ENCODE data around the gene GREB1L.

GREB1L gene

DNA sequence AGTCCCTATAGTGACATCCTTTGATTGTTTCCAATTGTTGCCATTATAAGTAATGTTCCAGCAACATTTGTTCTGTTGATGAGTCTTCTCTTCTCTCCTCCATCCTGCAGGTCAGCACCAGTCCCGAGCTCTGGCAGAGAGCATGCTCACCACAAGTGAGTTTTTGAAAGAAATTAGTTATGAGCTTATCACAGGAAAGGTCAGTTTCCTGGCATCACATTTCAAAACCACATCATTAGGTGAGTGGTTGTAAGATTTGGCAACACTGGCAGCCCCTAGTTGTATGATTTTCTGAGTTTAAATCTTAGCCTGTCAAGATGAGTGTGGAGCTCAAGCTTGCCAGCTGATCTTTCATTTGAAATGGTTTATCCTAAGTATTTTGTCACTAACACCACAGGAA, 208.9 kb downstream of the GREB1L start:
- H3K4me2 ChIP-seq (ENCODE audit: low read length) = no peak overlapping the region
- H4K12ac ChIP-seq (ENCODE audit: low read depth, low read length) = no peak overlapping the region
- no CpG with 5 or more reads among the region's 1 CpG for WGBS (ENCODE audit: extremely low coverage, insufficient coverage, insufficient read length)
- H2BK5ac ChIP-seq (ENCODE audit: low read depth, low read length, poor library complexity) = peak overlapping the region; percentile 28
- H3K79me1 ChIP-seq (ENCODE audit: low read length) = peaks cover 10% of the 10 kb centered on the region
- H3K79me2 ChIP-seq (ENCODE audit: control insufficient read depth, insufficient read depth, low read length, poor library complexity) = no peaks in the 10 kb centered on the region
- no peak overlapping the region for H2AFZ ChIP-seq (ENCODE audit: insufficient read depth, low read length, poor library complexity)
- H3K9me3 ChIP-seq (ENCODE audit: insufficient read depth, low read depth, low read length) = no peaks in the 10 kb centered on the region
- H3K9ac ChIP-seq (ENCODE audit: low read length) = no peak overlapping the region
- DNase-seq = no peak
- H3K4me1 ChIP-seq (ENCODE audit: control insufficient read depth in 1 of 2, insufficient read depth in 2 of 2, low read length in 2 of 2) = peaks cover 7 to 17% of the 10 kb centered on the region in 2 experiments
- no peak overlapping the region for H3K14ac ChIP-seq (ENCODE audit: low read length)
- no peak overlapping the region for H3K18ac ChIP-seq (ENCODE audit: low read length)
- H3K27me3 ChIP-seq (ENCODE audit: insufficient read depth, low read length) = no peaks in the 10 kb centered on the region
- H3K27ac ChIP-seq (ENCODE audit: low read depth, low read length) = peak overlapping the region; percentile 83
- H3K4me3 ChIP-seq (ENCODE audit: low read depth, low read length) = no peak overlapping the region
- H4K91ac ChIP-seq (ENCODE audit: low read depth, low read length) = peak overlapping the region; percentile 63
- no peak overlapping the region for H3K23ac ChIP-seq (ENCODE audit: low read length)
- H2BK120ac ChIP-seq (ENCODE audit: insufficient read depth, low read length, poor library complexity) = peak overlapping the region; percentile 73
- H2BK12ac ChIP-seq (ENCODE audit: low read length) = no peak overlapping the region
- no peak overlapping the region for H2AK5ac ChIP-seq (ENCODE audit: low read length)
- no peak overlapping the region for H3K4ac ChIP-seq (ENCODE audit: low read depth, low read length)
- H3K36me3 ChIP-seq (ENCODE audit: control insufficient read depth in 1 of 2, insufficient read depth in 2 of 2, low read length in 2 of 2) = peaks cover 6 to 21% of the 10 kb centered on the region in 2 experiments
- H4K8ac ChIP-seq (ENCODE audit: low read depth, low read length) = no peak overlapping the region

- no peak overlapping the region for H2BK12ac ChIP-seq (ENCODE audit: low read length)
- no peak overlapping the region for H2AK5ac ChIP-seq (ENCODE audit: low read length)
- peaks cover 7 to 17% of the 10 kb centered on the region in 2 experiments for H3K4me1 ChIP-seq (ENCODE audit: control insufficient read depth in 1 of 2, insufficient read depth in 2 of 2, low read length in 2 of 2)
- peak overlapping the region; percentile 83 for H3K27ac ChIP-seq (ENCODE audit: low read depth, low read length)
- H2BK5ac ChIP-seq (ENCODE audit: low read depth, low read length, poor library complexity) = no peak overlapping the region
- no peak overlapping the region for H2AFZ ChIP-seq (ENCODE audit: insufficient read depth, low read length, poor library complexity)
- no peak overlapping the region for H4K8ac ChIP-seq (ENCODE audit: low read depth, low read length)
- H2BK120ac ChIP-seq (ENCODE audit: insufficient read depth, low read length, poor library complexity) = no peak overlapping the region
- H3K9me3 ChIP-seq (ENCODE audit: insufficient read depth, low read depth, low read length) = no peaks in the 10 kb centered on the region
- H3K79me2 ChIP-seq (ENCODE audit: control insufficient read depth, insufficient read depth, low read length, poor library complexity) = no peaks in the 10 kb centered on the region
- no peak overlapping the region for H3K9ac ChIP-seq (ENCODE audit: low read length)
- DNase-seq = no peak
- no peak overlapping the region for H3K4me3 ChIP-seq (ENCODE audit: low read depth, low read length)
- H3K14ac ChIP-seq (ENCODE audit: low read length) = no peak overlapping the region
- no peak overlapping the region for H3K23ac ChIP-seq (ENCODE audit: low read length)
- H3K4me2 ChIP-seq (ENCODE audit: low read length) = no peak overlapping the region
- H3K79me1 ChIP-seq (ENCODE audit: low read length) = peaks cover 10% of the 10 kb centered on the region
- WGBS (ENCODE audit: extremely low coverage, insufficient coverage, insufficient read length) = no CpG with 5 or more reads among the region's 2 CpGs
- H3K4ac ChIP-seq (ENCODE audit: low read depth, low read length) = no peak overlapping the region
- H3K36me3 ChIP-seq (ENCODE audit: control insufficient read depth in 1 of 2, insufficient read depth in 2 of 2, low read length in 2 of 2) = peaks cover 6 to 24% of the 10 kb centered on the region in 2 experiments
- H3K27me3 ChIP-seq (ENCODE audit: insufficient read depth, low read length) = no peaks in the 10 kb centered on the region
- no peak overlapping the region for H4K91ac ChIP-seq (ENCODE audit: low read depth, low read length)
- no peak overlapping the region for H3K18ac ChIP-seq (ENCODE audit: low read length)
- no peak overlapping the region for H4K12ac ChIP-seq (ENCODE audit: low read depth, low read length)
These were observed 209.8 kb downstream of the GREB1L start for GRCh38 chr18:21451851-21452250.

DNA sequence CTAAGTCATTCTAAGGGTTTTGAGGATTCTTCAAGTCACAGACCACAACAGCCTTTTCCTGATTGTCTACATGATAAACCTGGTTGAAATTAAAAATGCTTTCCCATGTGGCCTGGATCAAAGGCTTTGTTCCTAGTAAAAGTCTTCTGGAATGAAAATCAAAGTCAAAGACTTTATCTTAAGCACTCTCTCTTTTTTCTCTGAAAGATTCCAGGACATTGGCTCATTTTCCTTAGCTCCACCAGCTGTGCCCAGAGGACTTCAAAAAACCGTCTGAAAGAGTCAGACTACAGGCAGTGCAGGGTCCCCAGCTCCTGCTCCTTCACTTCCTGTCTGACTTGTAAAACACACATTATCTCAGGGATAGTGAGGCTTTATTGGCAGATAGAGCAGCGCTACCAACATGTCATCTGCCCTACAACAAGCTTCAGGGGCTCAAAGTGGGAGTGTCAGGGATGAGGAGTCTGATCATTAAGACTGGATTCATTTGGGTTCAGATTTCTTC, 210.3 kb downstream of the GREB1L start:
- H3K27me3 ChIP-seq (ENCODE audit: insufficient read depth, low read length) = no peaks in the 10 kb centered on the region
- H3K79me2 ChIP-seq (ENCODE audit: control insufficient read depth, insufficient read depth, low read length, poor library complexity) = no peaks in the 10 kb centered on the region
- no peak overlapping the region for H2AFZ ChIP-seq (ENCODE audit: insufficient read depth, low read length, poor library complexity)
- no peak overlapping the region for H2BK12ac ChIP-seq (ENCODE audit: low read length)
- H3K79me1 ChIP-seq (ENCODE audit: low read length) = peaks cover 10% of the 10 kb centered on the region
- no CpG with 5 or more reads among the region's 2 CpGs for WGBS (ENCODE audit: extremely low coverage, insufficient coverage, insufficient read length)
- H3K36me3 ChIP-seq (ENCODE audit: control insufficient read depth in 1 of 2, insufficient read depth in 2 of 2, low read length in 2 of 2) = peaks cover 6 to 23% of the 10 kb centered on the region in 2 experiments
- no peak overlapping the region for H4K91ac ChIP-seq (ENCODE audit: low read depth, low read length)
- H3K4me1 ChIP-seq (ENCODE audit: control insufficient read depth in 1 of 2, insufficient read depth in 2 of 2, low read length in 2 of 2) = peaks cover 7 to 17% of the 10 kb centered on the region in 2 experiments
- H2AK5ac ChIP-seq (ENCODE audit: low read length) = no peak overlapping the region
- H4K8ac ChIP-seq (ENCODE audit: low read depth, low read length) = no peak overlapping the region
- DNase-seq = no peak
- no peak overlapping the region for H3K4me3 ChIP-seq (ENCODE audit: low read depth, low read length)
- H3K9ac ChIP-seq (ENCODE audit: low read length) = no peak overlapping the region
- peak overlapping the region; percentile 15 for H3K14ac ChIP-seq (ENCODE audit: low read length)
- H2BK5ac ChIP-seq (ENCODE audit: low read depth, low read length, poor library complexity) = peak overlapping the region; percentile 63
- H3K4ac ChIP-seq (ENCODE audit: low read depth, low read length) = no peak overlapping the region
- no peaks in the 10 kb centered on the region for H3K9me3 ChIP-seq (ENCODE audit: insufficient read depth, low read depth, low read length)
- no peak overlapping the region for H3K4me2 ChIP-seq (ENCODE audit: low read length)
- no peak overlapping the region for H2BK120ac ChIP-seq (ENCODE audit: insufficient read depth, low read length, poor library complexity)
- no peak overlapping the region for H4K12ac ChIP-seq (ENCODE audit: low read depth, low read length)
- no peak overlapping the region for H3K23ac ChIP-seq (ENCODE audit: low read length)
- no peak overlapping the region for H3K18ac ChIP-seq (ENCODE audit: low read length)
- H3K27ac ChIP-seq (ENCODE audit: low read depth, low read length) = peak overlapping the region; percentile 94

DNA sequence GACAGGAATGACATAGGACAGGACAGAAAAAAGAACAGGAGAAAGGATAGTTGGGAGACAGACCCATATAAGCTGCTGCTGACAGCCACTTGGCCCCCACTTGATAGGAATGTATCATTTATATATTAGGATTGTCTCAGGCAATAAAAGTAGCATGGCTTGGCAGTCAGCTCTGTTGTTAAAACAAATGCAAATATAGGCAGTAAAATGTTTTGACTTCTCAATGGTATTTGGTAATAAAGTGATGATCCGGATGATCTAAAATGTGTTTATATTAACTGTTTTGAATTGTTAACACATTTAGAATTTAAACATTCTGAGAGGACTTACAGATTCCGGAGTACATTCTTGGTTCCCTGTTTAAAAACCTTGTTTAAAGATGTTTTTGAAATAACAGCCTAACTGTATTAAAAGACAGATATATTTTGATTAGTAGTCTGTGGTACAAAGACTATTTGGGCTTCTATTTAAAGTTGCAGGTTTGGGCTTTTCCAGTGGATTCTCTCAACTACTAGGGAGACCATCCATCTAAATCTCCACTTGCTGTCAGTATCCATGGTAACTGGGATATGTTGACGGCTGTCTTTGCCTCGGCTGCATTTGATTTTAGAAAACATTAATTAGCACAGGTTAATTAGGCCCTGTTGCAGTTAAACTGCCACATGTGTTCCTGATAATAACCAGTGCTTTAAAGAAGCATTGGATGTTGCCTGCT, 210.9 kb downstream of the GREB1L start:
- Histone ChIP-seq H4K12ac (ENCODE audit: low read depth, low read length) (no peak overlapping the region), H3K27me3 (ENCODE audit: insufficient read depth, low read length) (no peaks in the 10 kb centered on the region), H2BK5ac (ENCODE audit: low read depth, low read length, poor library complexity) (peak overlapping the region; percentile 63), H2AK5ac (ENCODE audit: low read length) (no peak overlapping the region), H3K79me2 (ENCODE audit: control insufficient read depth, insufficient read depth, low read length, poor library complexity) (no peaks in the 10 kb centered on the region), H3K18ac (ENCODE audit: low read length) (no peak overlapping the region), H2BK120ac (ENCODE audit: insufficient read depth, low read length, poor library complexity) (no peak overlapping the region), H3K27ac (ENCODE audit: low read depth, low read length) (peak overlapping the region; percentile 94), H3K79me1 (ENCODE audit: low read length) (peaks cover 10% of the 10 kb centered on the region), H3K4ac (ENCODE audit: low read depth, low read length) (no peak overlapping the region), H3K4me1 (ENCODE audit: control insufficient read depth in 1 of 2, insufficient read depth in 2 of 2, low read length in 2 of 2) (peaks cover 3 to 14% of the 10 kb centered on the region in 2 experiments), H3K36me3 (ENCODE audit: control insufficient read depth in 1 of 2, insufficient read depth in 2 of 2, low read length in 2 of 2) (peaks cover 6 to 23% of the 10 kb centered on the region in 2 experiments), H3K9me3 (ENCODE audit: insufficient read depth, low read depth, low read length) (no peaks in the 10 kb centered on the region), H2AFZ (ENCODE audit: insufficient read depth, low read length, poor library complexity) (no peak overlapping the region), H3K14ac (ENCODE audit: low read length) (peak overlapping the region; percentile 15), H3K4me2 (ENCODE audit: low read length) (no peak overlapping the region), H3K4me3 (ENCODE audit: low read depth, low read length) (no peak overlapping the region), H4K8ac (ENCODE audit: low read depth, low read length) (no peak overlapping the region), H3K9ac (ENCODE audit: low read length) (no peak overlapping the region), H2BK12ac (ENCODE audit: low read length) (no peak overlapping the region), H3K23ac (ENCODE audit: low read length) (no peak overlapping the region), H4K91ac (ENCODE audit: low read depth, low read length) (no peak overlapping the region)
- no peak for DNase-seq
- WGBS (ENCODE audit: extremely low coverage, insufficient coverage, insufficient read length) = no CpG with 5 or more reads among the region's 4 CpGs

Data from trophoblast cell (in vitro differentiated cells and primary cell).